NT2/D1 (cell line): ENCODE data around the gene VAMP1.
"Not testable (repeated sequence)": the region's sequence is repeated elsewhere in the genome, so short reads cannot be mapped to it uniquely, and the experiment has no call there.

Experiments used
- SUZ12 ChIP-seq: IDR thresholded peaks from 2 replicates; pipeline ENCODE4 v1.6.1; 2011; ENCODE audit not compliant: insufficient read length, insufficient read depth; ENCODE audit errors: extremely low read depth
- YY1 ChIP-seq: IDR thresholded peaks from 2 replicates; pipeline ENCODE4 v1.6.1; 2011; ENCODE audit not compliant: insufficient read length, insufficient read depth

- not testable (repeated sequence) for TF ChIP-seq SUZ12, YY1
Measured at GRCh38 chr12:6467571-6468282, 2.8 kb downstream of the VAMP1 start.
